Glomerular visceral epithelial cell (primary cell): ENCODE measurements around the gene ZSCAN25.
"Not testable (repeated sequence)": the region's sequence is repeated elsewhere in the genome, so short reads cannot be mapped to it uniquely, and the experiment has no call there.

Experiments
- DNase-seq: peaks from one replicate; pipeline ENCODE4 v3.0.0-alpha.2; 2016; ENCODE audit errors: extremely low spot score

The ZSCAN25 gene

DNA sequence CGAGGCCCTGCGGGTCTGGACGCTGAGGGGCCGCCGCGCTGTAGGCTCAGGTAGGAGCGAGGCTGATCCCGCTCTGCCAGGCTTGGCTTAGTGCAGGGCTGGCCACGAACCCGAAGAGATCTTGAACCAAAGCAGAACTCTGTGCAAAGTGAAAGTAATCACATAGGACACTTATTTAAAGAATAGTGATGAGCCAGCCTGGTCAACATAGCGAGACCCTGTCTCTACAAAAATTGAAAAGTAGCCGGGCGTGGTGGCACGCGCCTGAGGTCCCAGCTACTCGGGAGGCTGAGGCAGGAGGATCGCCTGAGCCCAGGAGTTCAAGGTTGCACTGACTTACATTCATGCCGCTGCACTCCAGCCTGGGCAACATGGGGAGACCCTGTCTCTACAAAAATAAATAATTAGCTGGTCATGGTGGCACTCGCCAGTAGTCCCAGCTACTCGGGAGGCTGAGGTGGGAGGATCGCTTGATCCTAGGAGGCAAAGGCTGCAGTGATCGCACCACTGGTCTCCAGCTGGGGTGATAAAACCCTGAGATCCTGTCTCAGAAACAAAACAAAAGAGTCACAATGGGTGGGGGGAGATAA lies 541 bp downstream of the ZSCAN25 start:
- DNase-seq, result no peak

DNA sequence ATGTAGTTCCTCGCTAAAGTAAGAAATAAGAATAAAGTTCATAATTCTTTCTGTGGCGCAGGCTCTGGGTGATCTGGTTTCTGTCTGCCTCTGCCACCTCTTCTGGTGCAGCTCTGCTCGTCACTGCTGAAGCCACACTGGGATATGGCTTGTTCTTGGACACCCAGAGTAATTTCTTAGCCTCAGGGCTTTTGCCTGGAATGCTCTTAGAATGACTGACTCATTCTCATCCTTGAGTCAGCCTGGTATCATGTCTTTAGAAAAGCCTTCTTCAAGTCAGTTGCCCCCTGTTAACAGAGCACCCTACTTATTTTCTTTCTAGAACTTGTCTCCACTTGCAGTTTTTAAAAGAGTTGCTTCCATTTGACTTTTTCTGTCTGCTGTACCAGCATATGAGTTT lies 2.0 kb downstream of the ZSCAN25 start:
- peak; percentile 25 for DNase-seq

DNA sequence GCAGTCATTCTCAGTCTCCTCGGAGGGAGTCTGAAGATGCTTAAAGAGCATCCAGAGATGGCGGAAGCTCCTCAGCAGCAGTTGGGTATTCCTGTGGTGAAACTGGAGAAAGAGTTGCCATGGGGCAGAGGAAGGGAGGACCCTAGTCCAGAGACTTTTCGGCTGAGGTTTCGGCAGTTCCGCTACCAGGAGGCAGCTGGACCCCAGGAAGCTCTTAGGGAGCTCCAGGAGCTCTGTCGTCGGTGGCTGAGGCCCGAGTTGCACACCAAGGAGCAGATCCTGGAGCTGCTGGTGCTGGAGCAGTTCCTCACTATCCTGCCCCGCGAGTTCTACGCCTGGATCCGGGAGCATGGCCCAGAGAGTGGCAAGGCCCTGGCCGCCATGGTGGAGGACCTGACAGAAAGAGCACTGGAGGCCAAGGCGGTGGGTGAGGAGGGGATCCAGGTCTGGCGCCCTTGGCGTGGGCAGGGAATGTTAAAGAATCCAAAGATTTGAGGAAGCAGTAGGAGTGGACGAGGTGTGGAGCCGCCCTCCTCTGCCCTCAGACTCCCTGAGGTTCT lies 2.9 kb downstream of the ZSCAN25 start:
- DNase-seq, result no peak

DNA sequence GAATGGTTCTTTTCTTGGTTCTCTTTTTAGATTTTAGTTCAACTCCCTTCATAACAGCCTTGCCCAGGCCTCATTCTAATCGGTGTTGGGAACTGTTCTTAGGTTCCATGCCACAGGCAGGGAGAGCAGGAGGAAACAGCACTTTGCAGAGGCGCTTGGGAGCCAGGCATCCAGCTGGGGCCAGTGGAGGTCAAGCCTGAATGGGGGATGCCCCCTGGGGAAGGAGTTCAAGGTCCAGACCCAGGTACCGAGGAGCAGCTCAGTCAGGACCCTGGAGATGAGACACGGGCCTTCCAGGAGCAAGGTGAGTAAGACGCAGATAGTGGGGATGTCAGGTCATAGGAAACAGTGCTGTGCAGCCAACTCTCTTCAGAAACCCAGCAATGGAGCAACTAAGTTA lies 4.5 kb downstream of the ZSCAN25 start:
- no peak for DNase-seq

DNA sequence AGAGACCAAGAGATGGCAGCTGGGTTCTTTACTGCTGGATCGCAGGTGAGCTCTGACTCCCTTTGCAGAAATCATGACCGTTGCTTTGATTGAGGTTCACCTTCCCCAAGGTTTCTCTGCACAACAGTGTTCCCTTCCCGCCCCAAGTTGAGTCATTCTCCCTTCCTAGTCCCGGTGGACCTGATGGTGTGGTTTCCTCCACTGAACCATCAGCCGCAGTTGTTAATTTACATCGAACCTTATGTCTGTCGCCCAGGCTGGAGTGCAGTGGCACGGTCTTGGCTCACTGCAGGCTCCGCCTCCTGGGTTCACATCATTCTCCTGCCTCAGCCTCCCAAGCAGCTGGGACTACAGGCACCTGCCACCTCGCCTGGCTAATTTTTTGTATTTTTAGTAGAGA lies 5.8 kb downstream of the ZSCAN25 start:
- DNase-seq, result no peak

DNA sequence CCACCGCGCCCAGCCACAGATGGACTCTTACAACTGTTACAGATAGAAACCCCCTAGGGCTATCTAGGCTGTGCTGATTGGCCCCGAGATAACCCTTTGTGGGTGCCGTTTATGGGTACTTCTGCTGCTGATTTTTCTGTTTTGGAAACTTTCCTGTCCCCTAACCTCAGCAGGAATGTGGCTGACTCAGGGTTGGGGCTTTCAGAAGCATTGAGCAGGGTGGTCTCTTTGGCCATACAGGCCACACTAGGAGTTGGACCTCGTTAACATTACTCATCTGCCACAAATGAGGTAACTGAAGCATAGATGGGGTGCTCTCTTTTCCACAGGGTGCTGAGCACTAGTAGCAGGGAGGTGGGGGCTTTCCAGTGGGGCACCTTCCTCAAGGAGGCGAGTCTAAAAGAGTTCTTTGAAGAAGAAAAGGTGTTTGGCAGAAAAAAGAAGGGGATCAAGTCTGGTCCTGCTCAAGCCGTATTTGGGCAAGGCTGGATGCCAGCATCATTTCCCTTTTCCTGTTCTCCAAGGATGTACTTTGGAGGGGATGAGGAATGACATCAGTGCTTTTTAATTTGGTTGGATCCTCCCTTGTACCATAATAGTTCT lies 6.4 kb downstream of the ZSCAN25 start:
- no peak for DNase-seq

DNA sequence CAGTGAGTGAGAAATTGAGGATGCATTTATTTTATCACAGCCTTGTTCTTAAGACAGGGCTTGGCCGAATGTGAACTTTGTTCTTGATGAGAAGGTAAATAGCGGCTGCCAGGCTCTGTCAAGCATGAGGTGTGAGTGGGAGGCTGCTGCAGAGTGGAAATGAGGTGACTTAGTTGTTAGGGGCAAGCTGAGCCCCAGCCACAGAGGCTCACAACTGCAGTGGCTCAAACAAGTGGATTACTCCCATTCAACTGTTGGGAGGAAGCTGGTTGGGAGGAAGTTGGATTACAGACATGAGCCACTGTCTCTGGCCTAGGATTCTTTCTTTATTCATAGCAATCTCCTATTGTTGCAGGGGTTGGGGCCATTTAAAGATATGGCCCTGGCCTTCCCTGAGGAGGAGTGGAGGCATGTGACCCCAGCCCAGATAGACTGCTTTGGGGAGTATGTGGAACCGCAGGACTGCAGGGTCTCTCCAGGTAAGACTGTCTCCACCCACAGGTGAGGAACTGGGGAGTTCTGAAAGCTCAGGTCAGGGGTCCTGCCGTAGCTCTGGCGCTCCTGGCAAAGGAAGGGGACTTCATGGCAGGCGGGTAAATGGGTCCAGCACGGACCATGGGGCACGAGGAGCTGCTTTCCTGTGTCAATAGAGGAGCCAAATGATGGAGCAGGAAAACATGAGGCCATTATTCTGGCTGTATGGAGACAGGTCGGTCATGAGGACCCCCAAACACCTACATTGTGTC lies 7.1 kb downstream of the ZSCAN25 start:
- no peak for DNase-seq

DNA sequence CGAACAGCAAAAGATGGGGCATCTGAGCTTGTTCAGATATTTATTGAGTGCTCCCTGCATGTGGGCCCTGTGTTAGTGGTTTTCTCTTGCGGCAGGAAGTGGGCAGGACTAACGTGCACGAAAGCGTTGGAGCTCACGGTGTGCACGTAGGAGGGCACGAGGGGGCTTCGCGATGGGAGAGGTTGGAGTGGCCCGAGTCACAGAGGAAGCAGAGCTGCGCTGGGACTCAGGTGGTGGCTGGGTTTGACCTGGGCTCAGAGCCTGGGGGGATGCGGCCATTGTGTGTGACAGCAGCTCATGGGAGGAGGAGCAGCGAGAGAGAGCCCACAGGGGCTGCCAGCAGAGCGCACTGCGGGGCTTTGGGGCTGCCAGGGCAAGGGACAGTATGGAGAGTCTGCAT lies 7.7 kb downstream of the ZSCAN25 start:
- no peak for DNase-seq

DNA sequence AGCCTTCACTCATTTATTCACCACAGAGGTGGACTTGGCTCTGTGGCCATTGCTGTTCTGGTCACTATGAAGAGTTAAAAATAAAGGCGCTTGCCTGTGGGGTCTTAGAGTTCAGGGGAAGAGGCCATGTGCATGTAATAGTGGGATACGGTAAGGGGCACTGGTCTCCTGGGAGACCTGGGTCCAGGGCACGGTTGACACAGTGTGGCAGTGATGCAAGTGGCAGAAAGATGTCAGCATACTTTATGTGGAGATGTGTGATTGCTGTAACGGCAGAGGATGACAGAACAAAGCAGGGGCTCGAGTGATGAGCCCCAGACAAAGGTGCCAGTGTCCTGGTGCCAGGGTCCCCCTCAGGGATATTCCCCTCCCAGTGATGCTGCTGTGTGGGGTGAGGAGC lies 8.6 kb downstream of the ZSCAN25 start:
- DNase-seq, result no peak

DNA sequence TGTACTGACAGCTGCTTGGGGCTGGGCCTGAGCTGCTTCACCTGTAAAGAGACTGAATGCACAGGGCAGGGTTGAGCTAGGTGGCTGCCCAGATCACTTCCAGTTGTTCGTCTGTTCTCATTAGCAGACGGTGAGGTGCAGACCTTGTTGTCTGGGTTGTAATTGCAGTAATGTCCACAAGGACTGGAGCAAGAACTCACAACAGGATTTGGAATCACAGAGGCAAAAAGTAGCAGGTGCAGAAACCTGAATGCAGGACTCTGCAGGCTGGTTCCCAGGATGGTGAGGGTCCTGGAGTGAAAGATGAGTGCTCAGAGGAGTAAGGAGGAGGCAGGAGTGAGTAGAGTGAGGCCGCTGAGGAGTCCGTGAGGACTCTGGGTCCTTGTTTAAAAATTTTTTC lies 9.2 kb downstream of the ZSCAN25 start:
- no peak for DNase-seq

DNA sequence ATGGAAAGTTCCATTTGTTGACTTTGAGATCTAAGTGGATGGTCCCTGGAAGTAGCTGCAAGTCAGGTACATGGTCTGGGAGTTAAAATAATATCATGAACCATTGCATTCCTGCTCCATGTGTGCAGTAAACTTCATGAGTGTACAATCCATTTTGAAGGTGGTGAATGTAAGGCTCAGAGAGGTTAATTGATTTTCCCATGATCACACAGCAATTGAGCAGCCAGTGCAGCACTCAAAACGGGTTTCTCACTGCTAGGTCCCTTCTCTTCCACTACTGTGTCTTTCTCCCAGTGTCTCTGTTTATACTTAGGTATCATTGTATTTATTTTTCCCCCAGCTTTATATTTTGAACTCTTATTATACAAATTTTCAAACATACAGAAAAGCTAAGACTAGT lies 9.9 kb downstream of the ZSCAN25 start:
- no peak for DNase-seq

DNA sequence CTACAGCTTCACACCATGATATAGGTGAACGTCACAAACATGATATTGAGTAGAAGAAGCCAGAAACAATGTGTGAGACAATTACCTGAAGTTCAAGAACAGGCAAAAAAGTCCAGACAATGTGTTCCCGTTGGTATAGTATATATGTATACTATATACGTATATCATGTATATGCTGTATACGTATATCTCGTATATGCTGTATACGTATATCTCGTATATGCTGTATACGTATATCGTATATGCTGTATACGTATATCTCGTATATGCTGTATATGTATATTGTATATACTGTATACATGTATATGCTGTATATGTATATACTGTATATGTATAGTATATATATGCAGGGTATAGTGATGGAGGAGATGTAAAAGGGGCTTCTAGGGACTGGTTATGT lies 10.8 kb downstream of the ZSCAN25 start:
- no peak for DNase-seq

DNA sequence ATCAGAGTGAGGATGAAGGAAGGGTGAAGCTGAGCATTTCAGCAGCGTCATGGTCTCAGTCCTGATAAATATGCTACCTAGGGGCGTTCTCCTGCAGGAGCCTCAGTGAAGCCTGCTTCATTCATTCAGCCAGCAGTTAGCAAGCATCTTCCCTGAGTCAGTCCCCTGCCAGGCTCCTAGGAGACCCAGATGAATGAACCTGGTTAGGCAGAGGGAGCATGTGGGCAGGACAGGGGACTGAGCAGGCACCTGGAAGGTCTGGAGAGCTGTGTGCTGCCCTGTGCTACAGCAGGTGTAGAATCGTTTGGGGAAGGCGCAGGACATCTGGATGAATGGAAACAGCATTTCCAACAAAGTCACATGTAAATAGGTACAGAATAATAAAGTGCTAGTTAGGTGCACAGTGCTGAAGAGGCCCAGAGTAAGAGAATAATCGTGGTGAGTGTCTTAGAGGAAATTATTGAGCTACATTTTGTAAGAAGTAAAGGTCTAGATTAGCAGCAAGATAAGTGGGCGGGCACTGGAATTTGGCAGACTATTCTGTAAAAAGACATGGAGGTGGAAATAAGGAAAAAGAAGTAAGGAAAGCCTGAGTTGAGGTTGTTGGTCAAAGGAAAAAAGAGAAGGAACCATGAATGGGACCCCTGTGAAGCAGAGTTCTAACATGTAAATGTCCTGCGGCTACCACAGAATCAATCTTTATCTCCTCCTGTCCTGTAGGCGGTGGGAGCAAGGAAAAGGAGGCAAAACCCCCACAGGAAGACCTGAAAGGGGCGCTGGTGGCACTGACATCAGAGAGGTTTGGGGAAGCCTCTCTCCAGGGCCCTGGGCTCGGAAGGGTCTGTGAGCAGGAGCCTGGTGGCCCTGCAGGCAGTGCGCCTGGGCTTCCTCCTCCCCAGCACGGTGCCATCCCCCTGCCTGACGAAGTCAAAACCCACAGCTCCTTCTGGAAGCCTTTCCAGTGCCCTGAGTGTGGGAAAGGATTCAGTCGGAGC lies 12.0 kb downstream of the ZSCAN25 start:
- no peak for DNase-seq

DNA sequence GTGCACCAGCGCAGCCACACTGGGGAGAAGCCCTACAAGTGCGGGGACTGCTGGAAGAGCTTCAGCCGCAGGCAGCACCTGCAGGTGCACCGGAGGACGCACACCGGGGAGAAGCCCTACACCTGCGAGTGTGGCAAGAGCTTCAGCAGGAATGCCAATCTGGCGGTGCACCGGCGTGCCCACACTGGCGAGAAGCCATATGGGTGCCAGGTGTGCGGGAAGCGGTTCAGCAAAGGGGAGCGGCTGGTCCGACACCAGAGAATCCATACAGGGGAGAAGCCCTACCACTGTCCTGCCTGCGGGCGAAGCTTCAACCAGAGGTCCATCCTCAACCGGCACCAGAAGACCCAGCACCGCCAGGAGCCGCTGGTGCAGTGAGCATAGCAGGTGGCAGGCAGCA lies 12.9 kb downstream of the ZSCAN25 start:
- no peak for DNase-seq

DNA sequence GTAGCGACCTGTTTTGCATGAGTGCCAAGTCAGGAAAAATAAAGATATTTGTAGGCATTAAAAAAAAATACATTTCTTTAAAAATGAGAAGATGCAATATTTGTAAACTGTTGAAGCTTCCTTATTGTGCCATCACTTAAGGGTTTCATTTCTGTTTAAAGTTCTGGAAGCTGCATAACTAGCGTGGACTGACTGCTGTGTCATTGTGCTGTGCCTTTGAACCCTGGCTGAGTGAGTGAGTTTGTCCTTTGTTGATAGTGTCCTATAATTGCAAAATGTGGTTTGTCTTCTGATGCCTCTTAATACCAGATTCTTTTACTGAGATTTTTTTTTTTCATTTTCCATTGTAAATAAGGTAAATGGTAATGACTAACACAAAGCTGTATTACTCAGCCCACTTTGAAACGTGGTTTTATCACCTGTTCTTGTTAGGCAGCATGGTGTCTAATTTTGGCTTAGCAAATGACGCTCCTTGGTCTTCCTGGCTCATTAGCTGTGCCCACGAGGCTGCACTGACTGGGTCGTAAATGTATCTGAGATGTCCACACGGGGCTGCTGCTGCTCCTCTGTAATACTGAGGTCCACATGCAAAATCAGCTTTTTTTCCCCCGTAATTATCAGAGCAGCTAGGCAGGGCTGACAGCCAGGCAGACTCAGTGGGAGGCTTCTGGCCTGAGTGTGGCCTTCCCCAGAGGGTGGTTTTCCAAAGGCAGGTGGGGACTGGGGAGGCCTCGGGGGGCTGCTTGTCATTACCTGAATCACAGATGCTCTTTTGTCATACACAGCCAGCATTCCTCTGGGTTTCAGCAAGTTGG lies 14.8 kb downstream of the ZSCAN25 start:
- DNase-seq, result peak; percentile 64

DNA sequence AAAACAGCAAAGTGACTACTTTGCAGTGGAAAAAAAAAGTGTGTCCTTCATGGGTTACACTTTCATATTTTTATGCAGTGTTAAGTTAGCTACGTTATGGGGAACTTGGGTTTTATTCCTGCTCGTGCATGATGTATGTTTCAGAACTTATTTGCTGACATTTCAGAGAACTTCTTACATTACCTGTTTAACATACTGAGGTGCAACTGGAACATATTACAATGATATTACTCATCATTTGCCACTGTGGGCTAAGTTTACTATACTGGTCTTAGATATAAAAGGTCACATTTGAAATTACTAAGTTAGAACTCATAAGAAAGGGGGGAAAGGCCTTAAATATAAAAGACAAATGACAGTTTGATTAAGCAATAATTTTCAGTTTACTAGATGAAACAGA lies 20.7 kb downstream of the ZSCAN25 start:
- not testable (repeated sequence) for DNase-seq

DNA sequence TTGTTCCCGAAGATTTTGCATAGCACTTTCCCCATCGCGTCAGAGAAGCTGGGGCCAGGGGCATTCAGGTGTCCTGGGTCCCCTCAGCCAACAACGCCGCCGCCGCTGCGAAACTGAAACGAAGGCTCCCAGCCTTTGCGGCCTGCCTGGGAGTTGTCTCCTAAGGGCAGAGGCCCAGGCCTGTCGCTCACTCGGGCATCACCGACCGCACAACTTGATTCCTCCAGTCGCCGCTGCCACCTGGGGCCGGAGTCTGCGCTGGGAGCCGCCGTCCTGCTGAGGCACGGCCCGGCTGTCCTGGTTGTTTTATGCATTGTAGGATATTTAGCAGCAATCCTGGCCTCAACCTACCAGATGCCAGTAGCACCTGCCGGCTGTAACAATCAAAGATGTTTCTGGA lies 22.0 kb downstream of the ZSCAN25 start:
- no peak for DNase-seq

DNA sequence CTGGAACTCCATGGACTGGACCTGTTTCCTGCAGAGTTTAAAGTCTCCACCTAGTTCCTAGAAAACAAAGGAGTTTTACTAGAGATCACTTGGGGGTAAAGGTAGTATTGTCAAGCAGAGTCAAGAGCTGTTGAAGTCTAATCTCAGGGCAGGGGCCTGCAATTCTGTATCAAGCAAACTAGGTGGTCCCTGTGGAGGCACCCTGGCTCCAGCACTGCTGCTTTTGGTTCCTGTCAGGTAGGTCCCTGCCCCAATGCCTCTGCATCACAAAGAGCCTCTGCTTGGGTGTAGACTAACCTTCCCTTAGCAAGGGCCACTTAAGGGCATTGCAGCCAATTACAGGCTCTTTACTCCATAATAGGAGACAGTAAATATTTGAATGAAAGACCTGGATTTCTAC lies 22.5 kb downstream of the ZSCAN25 start:
- DNase-seq, result no peak

DNA sequence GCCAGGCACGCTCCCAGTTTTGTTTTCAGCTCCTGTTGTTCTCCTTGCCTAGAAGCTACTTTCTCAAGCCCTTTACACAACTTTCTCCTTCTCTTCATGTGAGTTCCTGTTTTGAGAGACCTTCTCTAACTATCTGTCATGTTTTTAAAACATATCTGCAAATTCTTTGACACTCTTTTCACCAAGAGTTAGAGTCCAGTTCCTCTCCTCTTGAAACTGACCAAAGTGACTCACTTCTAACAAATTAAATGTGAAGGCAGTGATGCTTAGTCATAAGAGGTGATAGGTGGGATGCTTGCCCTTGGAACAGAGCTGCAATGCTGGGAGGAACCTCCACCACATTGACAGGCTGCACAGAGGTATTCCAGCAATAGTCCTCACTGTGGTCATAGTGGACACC lies 25.3 kb downstream of the ZSCAN25 start:
- DNase-seq, result no peak

DNA sequence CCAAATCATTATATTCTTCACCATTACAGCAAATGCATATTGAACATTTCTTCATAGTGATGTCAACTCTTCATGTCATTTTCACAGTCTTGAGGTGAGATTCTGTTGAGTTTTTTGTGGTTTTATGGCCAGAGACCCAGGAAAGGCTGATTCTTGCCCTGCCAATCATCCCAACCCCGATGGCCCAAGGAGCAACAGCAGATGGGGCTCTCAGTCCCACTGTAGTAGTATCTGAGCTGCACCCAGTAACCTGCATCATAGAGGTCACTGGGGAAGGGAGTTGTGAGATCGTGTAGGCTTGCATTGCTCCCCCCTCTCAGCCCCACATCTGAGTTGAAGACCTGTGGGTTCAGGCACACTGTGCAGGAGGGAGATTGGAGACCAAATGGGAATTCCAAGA lies 26.7 kb downstream of the ZSCAN25 start:
- no peak for DNase-seq

DNA sequence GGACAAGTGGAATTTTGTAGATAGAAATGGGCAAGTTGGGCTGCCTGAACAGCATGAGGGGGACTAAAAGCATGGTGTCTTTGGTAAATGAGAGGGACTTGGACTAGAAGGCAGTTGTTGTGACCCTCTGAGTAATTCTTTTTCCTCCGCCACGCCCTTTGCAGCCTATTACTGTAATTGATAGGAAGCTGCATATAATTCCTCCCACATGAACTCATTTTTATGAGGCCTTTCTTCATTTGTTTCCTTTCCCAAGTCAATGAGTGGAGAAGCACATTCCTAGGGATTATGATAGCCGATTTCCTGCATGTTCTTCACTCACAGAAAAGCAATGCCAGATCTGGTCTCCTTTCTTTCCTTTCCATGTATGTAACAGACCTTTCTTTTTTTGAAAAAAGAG lies 27.7 kb downstream of the ZSCAN25 start:
- no peak for DNase-seq
